CD4-positive, alpha-beta T cell (primary cell): ENCODE results near the gene ARL16. TPM values are rescaled to one million over a fixed set of nuclear protein-coding genes. Genes with fewer than 3 reads are reported as not detected.

Source experiments
- ATAC-seq: fragments of 200-7000 bp; cut with Tn5 transposase; one replicate; pipeline ENCODE4 v1.10.0; 2022; ENCODE audit warnings: mild to moderate bottlenecking; ENCODE audit not compliant: poor library complexity
- CTCF ChIA-PET: fragments of 350-600 bp; sonication (Branson Sonifier 250); formaldehyde crosslinking; loops from one replicate; lab custom pipeline; 2021; ENCODE audit warnings: antibody characterized with exemption, inconsistent platforms; lab: Charles Lee
- POLR2A ChIA-PET: fragments of 350-600 bp; sonication (Branson Sonifier 250); formaldehyde crosslinking; loops from one replicate; lab custom pipeline; 2021; ENCODE audit warnings: antibody characterized with exemption, inconsistent platforms; lab: Charles Lee
- DNase-seq, 14 experiments: peaks; one replicate each; pipeline ENCODE4 v3.0.0-alpha.2; 2013 to 2020; ENCODE audit warnings: mixed read lengths in 2 of 14
- H3K27ac ChIP-seq, 2 donors: one replicate each; pipeline versions ENCODE4 v1.5.1 to v1.7.0; 2013; ENCODE audit warnings: low read length in 2 of 2, low read depth in 1 of 2, mild to moderate bottlenecking in 1 of 2
- H3K27me3 ChIP-seq, 2 experiments: 1 replicate in 1 of 2; 2 replicates in 1 of 2; pipeline versions ENCODE4 v1.6.1 to v1.7.0; 2013; ENCODE audit warnings: low read length in 2 of 2, control low read depth in 1 of 2, mild to moderate bottlenecking in 1 of 2, moderate library complexity in 1 of 2; ENCODE audit not compliant: insufficient read depth in 2 of 2, control insufficient read depth in 1 of 2
- H3K36me3 ChIP-seq: one replicate; pipeline ENCODE4 v1.6.1; 2013; ENCODE audit warnings: low read length, control low read depth; ENCODE audit not compliant: insufficient read depth
- H3K4me1 ChIP-seq: one replicate; pipeline ENCODE4 v1.6.1; 2013; ENCODE audit warnings: low read length, control low read depth; ENCODE audit not compliant: insufficient read depth
- H3K4me3 ChIP-seq: one replicate; pipeline ENCODE4 v1.5.1; 2013; ENCODE audit warnings: mild to moderate bottlenecking, low read length, moderate library complexity
- H3K9me3 ChIP-seq, 2 experiments: 1 replicate in 1 of 2; 2 replicates in 1 of 2; pipeline versions ENCODE4 v1.6.1 to v1.7.0; 2013; ENCODE audit warnings: low read length in 2 of 2, mild to moderate bottlenecking in 2 of 2, control low read depth in 1 of 2, moderate library complexity in 1 of 2; ENCODE audit not compliant: control insufficient read depth in 1 of 2, insufficient read depth in 1 of 2
- H3K27ac Mint-ChIP-seq: one replicate; pipeline ENCODE4 v1.8.0; 2020; ENCODE audit warnings: mixed read lengths
- H3K27me3 Mint-ChIP-seq: one replicate; pipeline ENCODE4 v1.8.0; 2021; ENCODE audit warnings: mixed read lengths
- H3K36me3 Mint-ChIP-seq: one replicate; pipeline ENCODE4 v1.8.0; 2021; ENCODE audit warnings: low read depth, mixed read lengths
- H3K4me1 Mint-ChIP-seq: one replicate; pipeline ENCODE4 v1.8.0; 2021; ENCODE audit warnings: low read depth, mixed read lengths
- H3K4me3 Mint-ChIP-seq: one replicate; pipeline ENCODE4 v1.8.0; 2020; ENCODE audit warnings: mild to moderate bottlenecking, mixed read lengths
- H3K9me3 Mint-ChIP-seq: one replicate; pipeline ENCODE4 v1.8.0; 2020; ENCODE audit warnings: mixed read lengths
- CTCF ChIP-seq: fragments of 200-600 bp; IDR thresholded peaks from one replicate; pipeline ENCODE4 v1.8.0; 2022; ENCODE audit warnings: antibody characterized with exemption, mild to moderate bottlenecking
- intact Hi-C, 2 experiments: fragments of 100-400 bp; cut with DNase I in 1 of 2; cut with micrococcal nuclease in 1 of 2; formaldehyde crosslinking; loops; one replicate each; pipeline versions ENCODE4 v1.15.1 to v1.9.0; 2023 to 2025; cut with DNase I, micrococcal nuclease
- total RNA-seq, 174 experiments: library from RNA in 2 of 174; stranded (reverse) in 2 of 174; gene quantifications; one replicate each; pipeline ENCODE4 v1.2.3 and lab custom pipeline; 2021 to 2026

The ARL16 gene
- total RNA-seq, 2 experiments from 2014 or later, result 35.7 to 38.5 TPM

DNA sequence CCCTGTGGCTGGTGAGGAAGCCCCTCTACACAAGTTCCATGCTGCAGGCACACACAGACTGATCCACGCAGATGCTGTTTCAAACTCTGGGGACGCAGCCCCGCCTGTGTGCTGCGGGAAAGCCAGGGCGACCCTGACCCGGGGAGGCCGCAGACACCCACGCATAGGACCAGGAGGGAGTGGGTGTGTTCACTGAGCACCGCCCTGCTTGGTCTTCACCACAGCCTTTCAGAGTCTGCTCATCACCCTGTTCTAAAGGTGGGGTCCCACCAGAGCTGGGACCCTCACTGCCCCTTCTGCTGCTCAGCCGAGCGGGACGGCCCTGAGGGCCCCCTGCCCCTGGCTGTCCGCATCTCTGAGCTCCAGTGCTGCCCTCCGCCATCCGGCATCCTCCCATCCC lies 39.1 kb downstream of the ARL16 start:
- Histone ChIP-seq H3K27ac (no peak overlapping the region), H3K4me3 (no peak overlapping the region), H3K27me3 (peaks cover 8 to 11% of the 10 kb centered on the region in 2 experiments), H3K36me3 (no peaks in the 10 kb centered on the region), H3K9me3 (peaks cover 0 to 14% of the 10 kb centered on the region in 2 experiments), H3K4me1 (no peaks in the 10 kb centered on the region)
- H3K4me1 Mint-ChIP-seq, result no peaks in the 10 kb centered on the region
- no peak overlapping the region for H3K4me3 Mint-ChIP-seq
- ATAC-seq (no peak), DNase-seq (no peak)
- intact Hi-C loops, result no loop called here
- H3K27ac Mint-ChIP-seq, result no peak overlapping the region
- peaks cover 15% of the 10 kb centered on the region for H3K27me3 Mint-ChIP-seq
- CTCF ChIA-PET, result no interaction called here
- TF ChIP-seq CTCF, result no peak
- H3K36me3 Mint-ChIP-seq, result no peaks in the 10 kb centered on the region
- POLR2A ChIA-PET, result no interaction called here
- no peaks in the 10 kb centered on the region for H3K9me3 Mint-ChIP-seq

- peaks cover 7% of the 10 kb centered on the region for H3K4me1 ChIP-seq
- no peaks in the 10 kb centered on the region for H3K9me3 Mint-ChIP-seq
- TF ChIP-seq CTCF, result no peak
Measured at GRCh38 chr17:81641825-81642489, 41.6 kb downstream of the ARL16 start.

GRCh38 chr17:81640011-81640410 lies 43.6 kb downstream of the ARL16 start:
- Histone ChIP-seq H3K36me3 (no peaks in the 10 kb centered on the region), H3K27ac (no peak overlapping the region), H3K4me1 (peaks cover 23% of the 10 kb centered on the region), H3K9me3 (no peaks in the 10 kb centered on the region), H3K27me3 (no peaks in the 10 kb centered on the region), H3K4me3 (no peak overlapping the region)
- Mint-ChIP-seq H3K27me3 (no peaks in the 10 kb centered on the region), H3K36me3 (peaks cover 4% of the 10 kb centered on the region), H3K4me1 (peaks cover 11% of the 10 kb centered on the region), H3K27ac (no peak overlapping the region), H3K4me3 (no peak overlapping the region), H3K9me3 (no peaks in the 10 kb centered on the region)
- DNase-seq (no peak), ATAC-seq (no peak)
- ChIA-PET POLR2A (no interaction called here), CTCF (no interaction called here)
- no peak for TF ChIP-seq CTCF
- intact Hi-C loops, result no loop called here

More at GRCh38 chr17:81641825-81642489, 41.6 kb downstream of the ARL16 start:
- no peak overlapping the region for H3K4me3 Mint-ChIP-seq
- H3K4me1 Mint-ChIP-seq, result no peaks in the 10 kb centered on the region
- no peak overlapping the region for H3K27ac Mint-ChIP-seq
- Histone ChIP-seq H3K4me3 (no peak overlapping the region), H3K36me3 (no peaks in the 10 kb centered on the region), H3K9me3 (no peaks in the 10 kb centered on the region), H3K27ac (no peak overlapping the region), H3K27me3 (no peaks in the 10 kb centered on the region)
- H3K27me3 Mint-ChIP-seq, result no peaks in the 10 kb centered on the region
- DNase-seq (no peak), ATAC-seq (no peak)
- ChIA-PET CTCF (no interaction called here), POLR2A (no interaction called here)
- intact Hi-C loops, result no loop called here
- no peaks in the 10 kb centered on the region for H3K36me3 Mint-ChIP-seq
